ENCODE data around the gene CLDN6. TPM values are rescaled to one million over a fixed set of nuclear protein-coding genes. Genes with fewer than 3 reads are reported as not detected.

Gene CLDN6
- total and polyA plus RNA-seq, 9 of the 15 experiments (the other 6 are each of a cell fraction or from before 2014, with no cell fraction given): 0.22 to 0.75 (median 0.38) TPM; not detected in 3

DNA sequence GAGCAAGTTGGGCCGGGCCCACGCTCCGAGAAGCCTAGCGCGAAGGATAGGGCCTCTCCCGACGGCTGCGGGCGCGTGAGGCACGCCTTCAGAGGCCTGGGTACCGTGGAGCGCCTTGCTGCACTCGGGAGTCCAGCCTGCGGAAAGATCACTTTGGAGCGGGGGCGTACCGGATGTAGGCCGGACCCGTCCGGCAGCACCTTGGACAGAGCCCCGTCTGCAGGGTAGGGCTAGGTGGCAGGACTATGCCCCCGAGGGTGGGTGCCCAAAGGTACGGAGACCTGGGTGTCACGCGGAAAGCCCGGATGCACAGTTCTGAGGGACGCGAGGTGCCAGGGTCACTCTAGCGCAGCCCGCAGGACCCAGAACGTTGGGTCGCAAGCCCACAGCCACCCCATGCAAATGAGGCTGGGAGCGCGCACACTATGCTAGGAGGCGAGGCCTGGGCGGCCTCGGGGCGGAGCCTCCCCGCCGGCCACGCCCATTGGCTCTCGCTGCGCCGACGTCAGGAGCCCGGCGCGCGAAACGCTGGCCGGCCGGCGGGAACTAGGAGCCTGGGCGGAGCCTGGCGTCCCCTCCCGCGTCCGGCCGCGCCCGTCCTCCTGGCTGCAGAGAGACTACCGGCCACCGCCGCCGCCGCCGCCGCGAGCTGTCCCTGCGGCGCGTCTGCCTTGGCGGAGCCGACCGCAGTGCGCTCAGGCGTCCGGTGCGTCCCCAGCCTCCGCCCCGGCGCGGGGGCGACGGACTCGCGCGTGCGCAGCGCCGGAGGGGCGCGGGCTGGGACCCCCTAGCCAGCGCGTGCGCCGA lies 49.0 kb downstream of the CLDN6 start, which contains the start of gene PAQR4 (continued):
- no peak for TF ChIP-seq ILF3 (IDR thresholded peaks at IDR 0.05; ENCODE audit: borderline replicate concordance)
- no peak for TF ChIP-seq ELF1 (tag; IDR thresholded peaks at IDR 0.05)
- TF ChIP-seq MTA1 (IDR thresholded peaks at IDR 0.05; ENCODE audit: borderline replicate concordance): no peak
- TF ChIP-seq RNF2 (IDR thresholded peaks at IDR 0.05): peak; percentile 56; the same call in 1 of the 2 replicates
- TF ChIP-seq NR2F6 (CRISPR knock-in tag; IDR thresholded peaks at IDR 0.05): no peak
- no peak for TF ChIP-seq NR4A1 (CRISPR knock-in tag; IDR thresholded peaks at IDR 0.05)
- 0 out of 2 replicates have a peak, but pooled peaks have one; percentile 17 for TF ChIP-seq NR4A1 (tag; IDR thresholded peaks at IDR 0.05)
- TF ChIP-seq HNRNPL (IDR thresholded peaks at IDR 0.05; ENCODE audit: low read depth, low read length): peak; percentile 95
- 0 out of 2 replicates have a peak, but pooled peaks have one; percentile 54 for TF ChIP-seq CBX1 (IDR thresholded peaks at IDR 0.05; ENCODE audit: low read depth)
- no peak for TF ChIP-seq ZSCAN29 (IDR thresholded peaks at IDR 0.05)
- TF ChIP-seq, protein P1, sequence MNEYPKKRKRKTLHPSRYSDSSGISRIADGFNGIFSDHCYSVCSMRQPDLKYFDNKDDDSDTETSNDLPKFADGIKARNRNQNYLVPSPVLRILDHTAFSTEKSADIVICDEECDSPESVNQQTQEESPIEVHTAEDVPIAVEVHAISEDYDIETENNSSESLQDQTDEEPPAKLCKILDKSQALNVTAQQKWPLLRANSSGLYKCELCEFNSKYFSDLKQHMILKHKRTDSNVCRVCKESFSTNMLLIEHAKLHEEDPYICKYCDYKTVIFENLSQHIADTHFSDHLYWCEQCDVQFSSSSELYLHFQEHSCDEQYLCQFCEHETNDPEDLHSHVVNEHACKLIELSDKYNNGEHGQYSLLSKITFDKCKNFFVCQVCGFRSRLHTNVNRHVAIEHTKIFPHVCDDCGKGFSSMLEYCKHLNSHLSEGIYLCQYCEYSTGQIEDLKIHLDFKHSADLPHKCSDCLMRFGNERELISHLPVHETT (CRISPR knock-in tag; conservative IDR thresholded peaks at IDR 0.05 in 1 of 2, IDR thresholded peaks at IDR 0.05 in 1 of 2): peak in 1 of 2 experiments; percentile 64; a peak in 2 of 4 replicates
- no peak for TF ChIP-seq PYGO2 (tag; IDR thresholded peaks at IDR 0.05)
- no peak for TF ChIP-seq PHTF2 (CRISPR knock-in tag; IDR thresholded peaks at IDR 0.05)
- TF ChIP-seq PTBP1 (IDR thresholded peaks at IDR 0.05; ENCODE audit: low read depth, low read length): no peak
- TF ChIP-seq COPS2 (conservative IDR thresholded peaks at IDR 0.05): no peak
- TF ChIP-seq, protein P2, sequence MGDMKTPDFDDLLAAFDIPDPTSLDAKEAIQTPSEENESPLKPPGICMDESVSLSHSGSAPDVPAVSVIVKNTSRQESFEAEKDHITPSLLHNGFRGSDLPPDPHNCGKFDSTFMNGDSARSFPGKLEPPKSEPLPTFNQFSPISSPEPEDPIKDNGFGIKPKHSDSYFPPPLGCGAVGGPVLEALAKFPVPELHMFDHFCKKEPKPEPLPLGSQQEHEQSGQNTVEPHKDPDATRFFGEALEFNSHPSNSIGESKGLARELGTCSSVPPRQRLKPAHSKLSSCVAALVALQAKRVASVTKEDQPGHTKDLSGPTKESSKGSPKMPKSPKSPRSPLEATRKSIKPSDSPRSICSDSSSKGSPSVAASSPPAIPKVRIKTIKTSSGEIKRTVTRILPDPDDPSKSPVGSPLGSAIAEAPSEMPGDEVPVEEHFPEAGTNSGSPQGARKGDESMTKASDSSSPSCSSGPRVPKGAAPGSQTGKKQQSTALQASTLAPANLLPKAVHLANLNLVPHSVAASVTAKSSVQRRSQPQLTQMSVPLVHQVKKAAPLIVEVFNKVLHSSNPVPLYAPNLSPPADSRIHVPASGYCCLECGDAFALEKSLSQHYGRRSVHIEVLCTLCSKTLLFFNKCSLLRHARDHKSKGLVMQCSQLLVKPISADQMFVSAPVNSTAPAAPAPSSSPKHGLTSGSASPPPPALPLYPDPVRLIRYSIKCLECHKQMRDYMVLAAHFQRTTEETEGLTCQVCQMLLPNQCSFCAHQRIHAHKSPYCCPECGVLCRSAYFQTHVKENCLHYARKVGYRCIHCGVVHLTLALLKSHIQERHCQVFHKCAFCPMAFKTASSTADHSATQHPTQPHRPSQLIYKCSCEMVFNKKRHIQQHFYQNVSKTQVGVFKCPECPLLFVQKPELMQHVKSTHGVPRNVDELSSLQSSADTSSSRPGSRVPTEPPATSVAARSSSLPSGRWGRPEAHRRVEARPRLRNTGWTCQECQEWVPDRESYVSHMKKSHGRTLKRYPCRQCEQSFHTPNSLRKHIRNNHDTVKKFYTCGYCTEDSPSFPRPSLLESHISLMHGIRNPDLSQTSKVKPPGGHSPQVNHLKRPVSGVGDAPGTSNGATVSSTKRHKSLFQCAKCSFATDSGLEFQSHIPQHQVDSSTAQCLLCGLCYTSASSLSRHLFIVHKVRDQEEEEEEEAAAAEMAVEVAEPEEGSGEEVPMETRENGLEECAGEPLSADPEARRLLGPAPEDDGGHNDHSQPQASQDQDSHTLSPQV (IDR thresholded peaks at IDR 0.05): peak; percentile 16; the same call in 1 of the 2 replicates
- peak; percentile 66 for TF ChIP-seq L3MBTL2 (IDR thresholded peaks at IDR 0.05)
- peak; percentile 99 for TF ChIP-seq MIER1 (IDR thresholded peaks at IDR 0.05; ENCODE audit: low read depth)
- TF ChIP-seq LARP7 (IDR thresholded peaks at IDR 0.05): no peak
- TF ChIP-seq, protein P3, sequence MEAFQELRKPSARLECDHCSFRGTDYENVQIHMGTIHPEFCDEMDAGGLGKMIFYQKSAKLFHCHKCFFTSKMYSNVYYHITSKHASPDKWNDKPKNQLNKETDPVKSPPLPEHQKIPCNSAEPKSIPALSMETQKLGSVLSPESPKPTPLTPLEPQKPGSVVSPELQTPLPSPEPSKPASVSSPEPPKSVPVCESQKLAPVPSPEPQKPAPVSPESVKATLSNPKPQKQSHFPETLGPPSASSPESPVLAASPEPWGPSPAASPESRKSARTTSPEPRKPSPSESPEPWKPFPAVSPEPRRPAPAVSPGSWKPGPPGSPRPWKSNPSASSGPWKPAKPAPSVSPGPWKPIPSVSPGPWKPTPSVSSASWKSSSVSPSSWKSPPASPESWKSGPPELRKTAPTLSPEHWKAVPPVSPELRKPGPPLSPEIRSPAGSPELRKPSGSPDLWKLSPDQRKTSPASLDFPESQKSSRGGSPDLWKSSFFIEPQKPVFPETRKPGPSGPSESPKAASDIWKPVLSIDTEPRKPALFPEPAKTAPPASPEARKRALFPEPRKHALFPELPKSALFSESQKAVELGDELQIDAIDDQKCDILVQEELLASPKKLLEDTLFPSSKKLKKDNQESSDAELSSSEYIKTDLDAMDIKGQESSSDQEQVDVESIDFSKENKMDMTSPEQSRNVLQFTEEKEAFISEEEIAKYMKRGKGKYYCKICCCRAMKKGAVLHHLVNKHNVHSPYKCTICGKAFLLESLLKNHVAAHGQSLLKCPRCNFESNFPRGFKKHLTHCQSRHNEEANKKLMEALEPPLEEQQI (IDR thresholded peaks at IDR 0.05): no peak; the same call in 1 of the 2 replicates
- TF ChIP-seq, protein P4, sequence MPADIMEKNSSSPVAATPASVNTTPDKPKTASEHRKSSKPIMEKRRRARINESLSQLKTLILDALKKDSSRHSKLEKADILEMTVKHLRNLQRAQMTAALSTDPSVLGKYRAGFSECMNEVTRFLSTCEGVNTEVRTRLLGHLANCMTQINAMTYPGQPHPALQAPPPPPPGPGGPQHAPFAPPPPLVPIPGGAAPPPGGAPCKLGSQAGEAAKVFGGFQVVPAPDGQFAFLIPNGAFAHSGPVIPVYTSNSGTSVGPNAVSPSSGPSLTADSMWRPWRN (IDR thresholded peaks at IDR 0.05; ENCODE audit: low read depth): no peak

Data from K562 (cell line).